Mesenchymal stem cell (in vitro differentiated cells and primary cell): ENCODE measurements around the gene IL1R2.

Source experiments
- DNase-seq: peaks from one replicate; pipeline ENCODE4 v3.0.0-alpha.2; 2013
- H2AFZ ChIP-seq: one replicate; pipeline ENCODE4 v1.6.1; 2013; ENCODE audit warnings: low read depth, mild to moderate bottlenecking, control low read depth, inconsistent platforms, low read length, moderate library complexity
- H2AK5ac ChIP-seq: 2 replicates; pipeline ENCODE4 v1.6.1; 2013; ENCODE audit warnings: low read length, moderate library complexity, mild to moderate bottlenecking, inconsistent platforms; ENCODE audit not compliant: severe bottlenecking
- H2BK120ac ChIP-seq: one replicate; pipeline ENCODE4 v1.6.1; 2013; ENCODE audit warnings: low read depth, mild to moderate bottlenecking, inconsistent platforms, low read length, moderate library complexity
- H2BK12ac ChIP-seq, 2 experiments: one replicate each; pipeline ENCODE4 v1.6.1; 2013; ENCODE audit warnings: inconsistent platforms in 2 of 2, low read length in 2 of 2, mild to moderate bottlenecking in 2 of 2, moderate library complexity in 2 of 2, control low read depth in 1 of 2
- H2BK15ac ChIP-seq: one replicate; pipeline ENCODE4 v1.6.1; 2013; ENCODE audit warnings: mild to moderate bottlenecking, low read depth, inconsistent platforms; ENCODE audit not compliant: poor library complexity, severe bottlenecking
- H2BK5ac ChIP-seq: 2 replicates; pipeline ENCODE4 v1.6.1; 2013; ENCODE audit warnings: low read depth, mild to moderate bottlenecking, low read length, control low read depth, inconsistent platforms; ENCODE audit not compliant: poor library complexity, severe bottlenecking
- H3K14ac ChIP-seq, 2 experiments: one replicate each; pipeline ENCODE4 v1.6.1; 2013; ENCODE audit warnings: inconsistent platforms in 2 of 2, low read length in 2 of 2, control low read depth in 1 of 2, mild to moderate bottlenecking in 1 of 2, moderate library complexity in 1 of 2
- H3K18ac ChIP-seq, 2 experiments: one replicate each; pipeline ENCODE4 v1.6.1; 2013; ENCODE audit warnings: inconsistent platforms in 2 of 2, low read length in 2 of 2, control low read depth in 1 of 2, low read depth in 1 of 2, mild to moderate bottlenecking in 1 of 2
- H3K23ac ChIP-seq, 2 experiments: one replicate each; pipeline ENCODE4 v1.6.1; 2013; ENCODE audit warnings: inconsistent platforms in 2 of 2, low read length in 2 of 2, mild to moderate bottlenecking in 2 of 2, moderate library complexity in 2 of 2, control low read depth in 1 of 2
- H3K27ac ChIP-seq: 2 replicates; pipeline ENCODE4 v1.5.1; 2013; ENCODE audit warnings: mild to moderate bottlenecking, moderate library complexity, low read length, control low read depth, inconsistent platforms; ENCODE audit not compliant: poor library complexity, severe bottlenecking
- H3K27me3 ChIP-seq, 2 experiments: 2 replicates each; pipeline versions ENCODE4 v1.6.1 to v1.7.0; 2013; ENCODE audit warnings: low read length in 2 of 2, mild to moderate bottlenecking in 2 of 2, moderate library complexity in 2 of 2, control low read depth in 1 of 2, inconsistent platforms in 1 of 2; ENCODE audit not compliant: control insufficient read depth in 1 of 2, insufficient read depth in 1 of 2
- H3K36me3 ChIP-seq, 2 experiments: 2 replicates each; pipeline versions ENCODE4 v1.6.1 to v1.7.0; 2013; ENCODE audit warnings: low read length in 2 of 2, control low read depth in 1 of 2, inconsistent platforms in 1 of 2, low read depth in 1 of 2, mild to moderate bottlenecking in 1 of 2; ENCODE audit not compliant: insufficient read depth in 2 of 2, control insufficient read depth in 1 of 2
- H3K4ac ChIP-seq, 2 experiments: one replicate each; pipeline ENCODE4 v1.6.1; 2013; ENCODE audit warnings: inconsistent platforms in 2 of 2, low read length in 2 of 2, mild to moderate bottlenecking in 2 of 2, moderate library complexity in 2 of 2, control low read depth in 1 of 2, low read depth in 1 of 2
- H3K4me1 ChIP-seq: 2 replicates; pipeline ENCODE4 v1.6.1; 2013; ENCODE audit warnings: low read depth, low read length, control low read depth; ENCODE audit not compliant: control insufficient read depth, insufficient read depth
- H3K4me2 ChIP-seq: 2 replicates; pipeline ENCODE4 v1.6.1; 2013; ENCODE audit warnings: low read length, mild to moderate bottlenecking, inconsistent platforms; ENCODE audit not compliant: poor library complexity, severe bottlenecking
- H3K4me3 ChIP-seq, 2 experiments: 2 replicates each; pipeline versions ENCODE4 v1.5.1 to v1.7.0; 2013; ENCODE audit warnings: low read length in 2 of 2, mild to moderate bottlenecking in 2 of 2, control low read depth in 1 of 2, low read depth in 1 of 2; ENCODE audit not compliant: insufficient read depth in 1 of 2
- H3K79me1 ChIP-seq: replicated peaks from 2 replicates; pipeline ENCODE4 v1.6.1; 2013; ENCODE audit warnings: mild to moderate bottlenecking, control low read depth, low read length, inconsistent platforms; ENCODE audit not compliant: poor library complexity, severe bottlenecking
- H3K9ac ChIP-seq: 2 replicates; pipeline ENCODE4 v1.7.0; 2013; ENCODE audit warnings: mild to moderate bottlenecking, low read length, moderate library complexity
- H3K9me3 ChIP-seq: 2 replicates; pipeline ENCODE4 v1.7.0; 2013; ENCODE audit warnings: mild to moderate bottlenecking, low read length; ENCODE audit not compliant: control insufficient read depth
- H4K8ac ChIP-seq: one replicate; pipeline ENCODE4 v1.6.1; 2013; ENCODE audit warnings: inconsistent platforms, mild to moderate bottlenecking, low read length, moderate library complexity
- H4K91ac ChIP-seq: one replicate; pipeline ENCODE4 v1.6.1; 2013; ENCODE audit warnings: mild to moderate bottlenecking, low read length, inconsistent platforms
- WGBS: methylation state at CpG from one replicate; pipeline ENCODE4 v1.1.7; 2013; ENCODE audit warnings: mixed read lengths; 5-methylcytosine and 5-hydroxymethylcytosine counted together

IL1R2 gene

DNA sequence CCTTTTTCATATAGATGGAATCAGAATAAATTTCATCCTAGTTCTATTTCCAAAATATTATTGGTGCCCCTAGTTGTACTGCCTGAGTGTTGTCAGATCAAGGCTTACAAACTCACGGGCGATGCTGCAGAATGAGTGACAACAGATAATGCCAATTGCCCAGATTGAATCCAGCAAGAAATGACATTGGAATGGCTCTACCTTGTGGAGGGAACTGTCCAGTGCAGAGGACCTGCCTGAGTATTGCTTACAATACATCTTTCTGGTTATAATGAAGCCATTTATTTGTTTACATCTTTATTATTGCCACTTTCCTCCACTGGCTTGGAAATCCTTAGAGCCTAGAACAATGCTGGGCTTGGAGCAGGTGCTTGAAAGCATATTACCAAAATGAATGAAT is 7.8 kb upstream of the IL1R2 start:
- no peaks in the 10 kb centered on the region for H3K9me3 ChIP-seq
- H3K14ac ChIP-seq, result no peak overlapping the region
- no peak overlapping the region for H3K4ac ChIP-seq
- no peak overlapping the region for H2BK15ac ChIP-seq
- H3K27me3 ChIP-seq, result peaks cover 0 to 13% of the 10 kb centered on the region in 2 experiments
- H3K4me2 ChIP-seq, result no peak overlapping the region
- no peak overlapping the region for H3K18ac ChIP-seq
- H4K8ac ChIP-seq, result no peak overlapping the region
- no peak overlapping the region for H3K27ac ChIP-seq
- no peak overlapping the region for H2AK5ac ChIP-seq
- no peak overlapping the region for H4K91ac ChIP-seq
- no peak overlapping the region for H3K23ac ChIP-seq
- no peaks in the 10 kb centered on the region for H3K36me3 ChIP-seq
- 92% methylated on average over 2 of the region's 2 CpGs for WGBS
- H3K4me3 ChIP-seq, result no peak overlapping the region
- no peak overlapping the region for H2BK12ac ChIP-seq
- H3K79me1 ChIP-seq, result no peaks in the 10 kb centered on the region
- H2AFZ ChIP-seq, result no peak overlapping the region
- peak; percentile 19 for DNase-seq
- no peak overlapping the region for H2BK5ac ChIP-seq
- no peak overlapping the region for H2BK120ac ChIP-seq
- H3K4me1 ChIP-seq, result peaks cover 16% of the 10 kb centered on the region
- peak overlapping the region; percentile 38 for H3K9ac ChIP-seq

DNA sequence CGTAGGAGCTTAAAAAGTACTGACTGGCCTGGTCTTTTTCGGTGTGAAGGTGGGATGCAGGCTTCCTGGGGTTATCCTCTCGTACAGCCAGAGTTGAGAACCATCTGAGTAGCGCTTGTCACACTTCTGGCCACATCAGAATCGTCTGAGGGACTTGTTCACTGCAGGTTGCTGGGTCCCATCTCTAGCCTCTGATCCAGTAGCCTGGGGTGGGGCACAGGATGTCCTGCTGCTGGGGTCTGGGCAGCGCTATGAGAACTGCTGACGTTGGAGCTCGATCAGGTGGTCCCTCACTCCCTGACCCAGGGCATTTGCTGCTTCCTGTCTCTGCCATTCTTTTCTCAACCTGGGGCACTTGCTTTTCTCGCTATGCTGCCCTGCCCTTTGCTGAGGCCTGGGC is 7.1 kb upstream of the IL1R2 start:
- Histone ChIP-seq H2AFZ (no peak overlapping the region), H3K9me3 (no peaks in the 10 kb centered on the region), H2BK120ac (no peak overlapping the region), H2BK12ac (no peak overlapping the region), H3K14ac (no peak overlapping the region), H3K18ac (no peak overlapping the region), H3K4me2 (no peak overlapping the region), H3K36me3 (no peaks in the 10 kb centered on the region), H3K23ac (no peak overlapping the region), H3K9ac (no peak overlapping the region), H2AK5ac (no peak overlapping the region), H4K8ac (no peak overlapping the region), H3K4ac (no peak overlapping the region), H2BK5ac (no peak overlapping the region), H3K4me3 (no peak overlapping the region), H3K27ac (no peak overlapping the region), H3K79me1 (no peaks in the 10 kb centered on the region), H3K4me1 (peaks cover 13% of the 10 kb centered on the region), H3K27me3 (peaks cover 0 to 13% of the 10 kb centered on the region in 2 experiments), H4K91ac (no peak overlapping the region), H2BK15ac (no peak overlapping the region)
- WGBS, result 77% methylated on average over 9 of the region's 9 CpGs
- no peak for DNase-seq

DNA sequence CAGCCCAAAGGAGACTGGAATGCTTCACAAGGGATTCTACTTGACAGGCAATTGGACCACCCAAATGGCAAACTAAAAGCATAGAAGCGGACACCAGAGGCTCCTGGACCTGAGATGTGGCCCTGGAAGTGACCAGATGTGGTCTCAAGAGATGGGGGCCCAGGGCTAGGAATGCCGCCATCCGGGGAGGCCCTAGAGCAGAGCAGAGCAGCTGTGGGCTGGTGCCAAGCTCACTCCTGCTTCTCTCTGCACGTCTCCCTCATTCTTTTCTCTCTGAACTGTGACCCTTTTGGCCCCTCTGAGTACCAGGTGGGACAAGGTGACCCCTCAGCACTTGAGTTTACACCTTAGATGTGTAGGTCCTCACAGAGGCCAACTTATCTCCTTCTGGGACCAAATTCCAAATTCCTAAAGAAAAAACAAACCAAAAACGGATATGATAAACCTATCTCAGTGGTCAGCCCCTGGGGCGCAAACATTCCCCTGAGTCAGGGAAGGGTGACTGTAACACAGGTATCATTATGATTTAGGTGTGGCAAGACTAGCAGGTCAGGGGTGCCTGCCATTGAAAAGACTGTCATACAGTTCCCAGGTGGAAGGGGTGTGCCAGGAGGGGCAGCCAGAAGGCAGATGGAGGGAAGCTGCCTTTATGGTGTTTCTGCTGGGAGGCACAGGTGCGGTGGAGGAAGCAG is 6.5 kb upstream of the IL1R2 start:
- Histone ChIP-seq H2BK5ac (no peak overlapping the region), H3K36me3 (no peaks in the 10 kb centered on the region), H3K79me1 (no peaks in the 10 kb centered on the region), H3K23ac (no peak overlapping the region), H3K4ac (no peak overlapping the region), H3K27ac (no peak overlapping the region), H3K4me2 (no peak overlapping the region), H2AFZ (no peak overlapping the region), H3K4me1 (peaks cover 13% of the 10 kb centered on the region), H4K8ac (no peak overlapping the region), H3K9me3 (no peaks in the 10 kb centered on the region), H3K14ac (no peak overlapping the region), H4K91ac (no peak overlapping the region), H2AK5ac (peak overlapping the region; percentile 36), H3K18ac (no peak overlapping the region), H3K27me3 (peaks cover 0 to 13% of the 10 kb centered on the region in 2 experiments), H3K9ac (no peak overlapping the region), H3K4me3 (no peak overlapping the region), H2BK15ac (no peak overlapping the region), H2BK12ac (no peak overlapping the region), H2BK120ac (no peak overlapping the region)
- 90% methylated on average over 7 of the region's 7 CpGs for WGBS
- DNase-seq, result no peak

- H4K91ac ChIP-seq, result no peak overlapping the region
- H3K4me1 ChIP-seq, result peaks cover 13% of the 10 kb centered on the region
- DNase-seq, result no peak
- no peak overlapping the region for H2AFZ ChIP-seq
- no peak overlapping the region for H2BK120ac ChIP-seq
- no peaks in the 10 kb centered on the region for H3K79me1 ChIP-seq
- no peak overlapping the region for H4K8ac ChIP-seq
- H3K9me3 ChIP-seq, result no peaks in the 10 kb centered on the region
- H3K18ac ChIP-seq, result no peak overlapping the region
- H3K14ac ChIP-seq, result no peak overlapping the region
- no peak overlapping the region for H3K23ac ChIP-seq
- H3K4me2 ChIP-seq, result no peak overlapping the region
- H2BK15ac ChIP-seq, result no peak overlapping the region
- H3K27me3 ChIP-seq, result peaks cover 0 to 13% of the 10 kb centered on the region in 2 experiments
- no peaks in the 10 kb centered on the region for H3K36me3 ChIP-seq
- H3K4me3 ChIP-seq, result no peak overlapping the region
- H3K9ac ChIP-seq, result no peak overlapping the region
- H3K4ac ChIP-seq, result no peak overlapping the region
- H2AK5ac ChIP-seq, result no peak overlapping the region
- H2BK5ac ChIP-seq, result no peak overlapping the region
- 81% methylated on average over 5 of the region's 7 CpGs for WGBS
- no peak overlapping the region for H2BK12ac ChIP-seq
- no peak overlapping the region for H3K27ac ChIP-seq
These were observed 6.0 kb upstream of the IL1R2 start for GRCh38 chr2:101985793-101986164.
